A549 (cell line): ENCODE results near the gene LSM3.

Experiments
- CHD2 ChIP-seq: fragments of 150-350 bp; IDR thresholded peaks from 2 replicates; pipeline ENCODE4 v1.6.1; 2014; ENCODE audit warnings: low read length; ENCODE audit not compliant: partially characterized antibody
- ESRRA ChIP-seq: fragments of 150-350 bp; IDR thresholded peaks from 2 replicates; pipeline ENCODE4 v1.6.1; 2014; ENCODE audit warnings: mild to moderate bottlenecking, low read length, borderline replicate concordance
- JUNB ChIP-seq: fragments of >200 bp; sonication (Bioruptor Twin); formaldehyde crosslinking; IDR thresholded peaks from 2 replicates; pipeline ENCODE4 v1.6.1; 2016
- MYC ChIP-seq: IDR thresholded peaks from 2 replicates; pipeline ENCODE4 v1.6.1; 2012; ENCODE audit warnings: mild to moderate bottlenecking, inconsistent platforms, low read length, improper control_type of control experiment, borderline replicate concordance
- NR3C1 ChIP-seq: fragments of >200 bp; sonication (Bioruptor Twin); formaldehyde crosslinking; IDR thresholded peaks from 3 replicates; pipeline ENCODE4 v1.6.1; 2017
- POLR2A ChIP-seq: IDR thresholded peaks from 2 replicates; pipeline ENCODE4 v1.6.1; 2012; ENCODE audit warnings: mild to moderate bottlenecking, low read length
- POLR2AphosphoS2 ChIP-seq: conservative IDR thresholded peaks from 2 replicates; pipeline ENCODE4 v1.6.1; 2012; ENCODE audit warnings: low read length, improper control_type of control experiment, inconsistent platforms
- RFX5 ChIP-seq: fragments of 450-650 bp; IDR thresholded peaks from 2 replicates; pipeline ENCODE4 v1.7.1; 2014; ENCODE audit warnings: antibody characterized with exemption, mild to moderate bottlenecking, moderate library complexity
- TF ChIP-seq, protein P1 (sequence below): fragments of >200 bp; sonication (Bioruptor Twin); formaldehyde crosslinking; IDR thresholded peaks from 3 replicates; pipeline ENCODE4 v1.6.1; 2016
- TF ChIP-seq, protein P2 (sequence below): fragments of >200 bp; sonication (Bioruptor Twin); formaldehyde crosslinking; IDR thresholded peaks from 3 replicates; pipeline ENCODE4 v1.5.1; 2016
- TF ChIP-seq, protein P3 (sequence below): fragments of 200-600 bp; sonication (generic); IDR thresholded peaks from 2 replicates; pipeline ENCODE4 v1.6.1; 2016; ENCODE audit warnings: antibody characterized with exemption, mild to moderate bottlenecking, moderate library complexity
- TF ChIP-seq, protein P4 (sequence below): IDR thresholded peaks from 2 replicates; pipeline ENCODE4 v1.6.1; 2012

DNA sequence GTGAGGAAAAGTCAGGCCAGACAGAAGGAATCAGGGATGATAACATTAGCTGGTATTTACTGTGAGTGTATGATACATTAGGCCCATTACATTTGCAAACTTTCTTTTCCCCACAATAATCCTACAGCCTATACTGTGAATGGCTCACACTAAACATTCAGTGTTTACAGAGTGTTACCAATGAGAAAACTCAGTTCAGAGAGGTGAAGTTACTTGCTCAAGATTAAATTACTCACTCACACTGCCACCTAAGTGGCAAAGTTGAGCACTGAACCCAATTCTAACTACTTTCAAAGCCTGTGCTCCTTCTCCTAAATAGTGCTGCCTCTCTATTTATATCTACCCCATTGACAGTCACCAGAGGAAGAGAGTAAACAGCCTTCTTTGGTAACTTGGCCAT, 8.7 kb upstream of the LSM3 start:
- TF ChIP-seq POLR2A (no peak), JUNB (no peak), POLR2AphosphoS2 (no peak), RFX5 (no peak), ESRRA (no peak), CHD2 (no peak), MYC (no peak), NR3C1 (no peak)
- TF ChIP-seq, protein P1, sequence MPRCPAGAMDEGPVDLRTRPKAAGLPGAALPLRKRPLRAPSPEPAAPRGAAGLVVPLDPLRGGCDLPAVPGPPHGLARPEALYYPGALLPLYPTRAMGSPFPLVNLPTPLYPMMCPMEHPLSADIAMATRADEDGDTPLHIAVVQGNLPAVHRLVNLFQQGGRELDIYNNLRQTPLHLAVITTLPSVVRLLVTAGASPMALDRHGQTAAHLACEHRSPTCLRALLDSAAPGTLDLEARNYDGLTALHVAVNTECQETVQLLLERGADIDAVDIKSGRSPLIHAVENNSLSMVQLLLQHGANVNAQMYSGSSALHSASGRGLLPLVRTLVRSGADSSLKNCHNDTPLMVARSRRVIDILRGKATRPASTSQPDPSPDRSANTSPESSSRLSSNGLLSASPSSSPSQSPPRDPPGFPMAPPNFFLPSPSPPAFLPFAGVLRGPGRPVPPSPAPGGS, result no peak
- TF ChIP-seq, protein P2, sequence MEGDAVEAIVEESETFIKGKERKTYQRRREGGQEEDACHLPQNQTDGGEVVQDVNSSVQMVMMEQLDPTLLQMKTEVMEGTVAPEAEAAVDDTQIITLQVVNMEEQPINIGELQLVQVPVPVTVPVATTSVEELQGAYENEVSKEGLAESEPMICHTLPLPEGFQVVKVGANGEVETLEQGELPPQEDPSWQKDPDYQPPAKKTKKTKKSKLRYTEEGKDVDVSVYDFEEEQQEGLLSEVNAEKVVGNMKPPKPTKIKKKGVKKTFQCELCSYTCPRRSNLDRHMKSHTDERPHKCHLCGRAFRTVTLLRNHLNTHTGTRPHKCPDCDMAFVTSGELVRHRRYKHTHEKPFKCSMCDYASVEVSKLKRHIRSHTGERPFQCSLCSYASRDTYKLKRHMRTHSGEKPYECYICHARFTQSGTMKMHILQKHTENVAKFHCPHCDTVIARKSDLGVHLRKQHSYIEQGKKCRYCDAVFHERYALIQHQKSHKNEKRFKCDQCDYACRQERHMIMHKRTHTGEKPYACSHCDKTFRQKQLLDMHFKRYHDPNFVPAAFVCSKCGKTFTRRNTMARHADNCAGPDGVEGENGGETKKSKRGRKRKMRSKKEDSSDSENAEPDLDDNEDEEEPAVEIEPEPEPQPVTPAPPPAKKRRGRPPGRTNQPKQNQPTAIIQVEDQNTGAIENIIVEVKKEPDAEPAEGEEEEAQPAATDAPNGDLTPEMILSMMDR, result no peak
- TF ChIP-seq, protein P3, sequence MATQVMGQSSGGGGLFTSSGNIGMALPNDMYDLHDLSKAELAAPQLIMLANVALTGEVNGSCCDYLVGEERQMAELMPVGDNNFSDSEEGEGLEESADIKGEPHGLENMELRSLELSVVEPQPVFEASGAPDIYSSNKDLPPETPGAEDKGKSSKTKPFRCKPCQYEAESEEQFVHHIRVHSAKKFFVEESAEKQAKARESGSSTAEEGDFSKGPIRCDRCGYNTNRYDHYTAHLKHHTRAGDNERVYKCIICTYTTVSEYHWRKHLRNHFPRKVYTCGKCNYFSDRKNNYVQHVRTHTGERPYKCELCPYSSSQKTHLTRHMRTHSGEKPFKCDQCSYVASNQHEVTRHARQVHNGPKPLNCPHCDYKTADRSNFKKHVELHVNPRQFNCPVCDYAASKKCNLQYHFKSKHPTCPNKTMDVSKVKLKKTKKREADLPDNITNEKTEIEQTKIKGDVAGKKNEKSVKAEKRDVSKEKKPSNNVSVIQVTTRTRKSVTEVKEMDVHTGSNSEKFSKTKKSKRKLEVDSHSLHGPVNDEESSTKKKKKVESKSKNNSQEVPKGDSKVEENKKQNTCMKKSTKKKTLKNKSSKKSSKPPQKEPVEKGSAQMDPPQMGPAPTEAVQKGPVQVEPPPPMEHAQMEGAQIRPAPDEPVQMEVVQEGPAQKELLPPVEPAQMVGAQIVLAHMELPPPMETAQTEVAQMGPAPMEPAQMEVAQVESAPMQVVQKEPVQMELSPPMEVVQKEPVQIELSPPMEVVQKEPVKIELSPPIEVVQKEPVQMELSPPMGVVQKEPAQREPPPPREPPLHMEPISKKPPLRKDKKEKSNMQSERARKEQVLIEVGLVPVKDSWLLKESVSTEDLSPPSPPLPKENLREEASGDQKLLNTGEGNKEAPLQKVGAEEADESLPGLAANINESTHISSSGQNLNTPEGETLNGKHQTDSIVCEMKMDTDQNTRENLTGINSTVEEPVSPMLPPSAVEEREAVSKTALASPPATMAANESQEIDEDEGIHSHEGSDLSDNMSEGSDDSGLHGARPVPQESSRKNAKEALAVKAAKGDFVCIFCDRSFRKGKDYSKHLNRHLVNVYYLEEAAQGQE, result no peak
- TF ChIP-seq, protein P4, sequence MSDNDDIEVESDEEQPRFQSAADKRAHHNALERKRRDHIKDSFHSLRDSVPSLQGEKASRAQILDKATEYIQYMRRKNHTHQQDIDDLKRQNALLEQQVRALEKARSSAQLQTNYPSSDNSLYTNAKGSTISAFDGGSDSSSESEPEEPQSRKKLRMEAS, result no peak
